H1 (cell line): Measurements from ENCODE around the gene RRP1B. TPM values are rescaled to one million over a fixed set of nuclear protein-coding genes. Genes with fewer than 3 reads are reported as not detected.

ENCODE experiments used
- CTCF ChIA-PET: fragments of 300-600 bp; sonication (Branson Sonifier 250); formaldehyde crosslinking; loops from one replicate; lab custom pipeline; 2021; ENCODE audit not compliant: partially characterized antibody; lab: Charles Lee
- POLR2A ChIA-PET: fragments of 300-600 bp; sonication (Branson Sonifier 250); formaldehyde crosslinking; loops from one replicate; lab custom pipeline; 2021; ENCODE audit warnings: inconsistent platforms; ENCODE audit not compliant: partially characterized antibody; lab: Charles Lee
- DNase-seq, 2 experiments: peaks; one replicate each; pipeline versions ENCODE4 v3.0.0 to v3.0.0-alpha.2; 2010 to 2022; ENCODE audit warnings: low spot score in 2 of 2, low read depth in 1 of 2, mixed read lengths in 1 of 2
- FAIRE-seq: peaks from 2 replicates; lab custom pipeline; 2011; peaks lifted over from hg19 to GRCh38; lab: Jason Lieb, UNC
- H2AFZ ChIP-seq: 2 replicates; pipeline ENCODE4 v1.8.1; 2012; ENCODE audit warnings: low read length, inconsistent platforms
- H2AK5ac ChIP-seq: 2 replicates; pipeline ENCODE4 v1.6.1; 2013; ENCODE audit warnings: low read depth, low read length
- H2BK120ac ChIP-seq: replicated peaks from 2 replicates; pipeline ENCODE3; 2013; ENCODE audit warnings: low read depth, low read length, inconsistent platforms
- H2BK12ac ChIP-seq: 2 replicates; pipeline ENCODE4 v1.6.1; 2013; ENCODE audit warnings: low read depth, low read length
- H2BK15ac ChIP-seq: 2 replicates; pipeline ENCODE4 v1.6.1; 2013; ENCODE audit warnings: low read length
- H2BK20ac ChIP-seq: 2 replicates; pipeline ENCODE4 v1.6.1; 2013; ENCODE audit warnings: low read length
- H2BK5ac ChIP-seq: 2 replicates; pipeline ENCODE4 v1.6.1; 2013; ENCODE audit warnings: low read depth, low read length
- H3K14ac ChIP-seq: 2 replicates; pipeline ENCODE4 v1.6.1; 2013; ENCODE audit warnings: inconsistent platforms; ENCODE audit not compliant: insufficient read length
- H3K18ac ChIP-seq: 2 replicates; pipeline ENCODE4 v1.6.1; 2013; ENCODE audit warnings: low read length; ENCODE audit errors: extremely low read depth
- H3K23ac ChIP-seq: 2 replicates; pipeline ENCODE4 v1.6.1; 2013; ENCODE audit warnings: inconsistent platforms; ENCODE audit not compliant: insufficient read length
- H3K23me2 ChIP-seq: 2 replicates; pipeline ENCODE4 v1.6.1; 2013; ENCODE audit warnings: low read depth, low read length
- H3K27ac ChIP-seq: 2 replicates; pipeline ENCODE4 v1.6.1; 2011; ENCODE audit warnings: low read depth, low read length, inconsistent platforms
- H3K27me3 ChIP-seq, 4 experiments: replicated peaks in 1 of 4; 1 replicate in 1 of 4; 2 replicates in 3 of 4; pipeline versions ENCODE4 v1.6.1 to v1.8.1; 2011 to 2013; ENCODE audit warnings: low read length in 3 of 4, mild to moderate bottlenecking in 3 of 4, inconsistent platforms in 2 of 4, mixed read lengths in 2 of 4, moderate library complexity in 1 of 4; ENCODE audit not compliant: control insufficient read depth in 3 of 4, insufficient read depth in 3 of 4; ENCODE audit errors: extremely low read depth in 1 of 4
- H3K36me3 ChIP-seq, 4 experiments: 2 replicates each; pipeline versions ENCODE4 v1.6.1 to v1.8.1; 2011 to 2013; ENCODE audit warnings: mild to moderate bottlenecking in 4 of 4, low read length in 3 of 4, moderate library complexity in 2 of 4, control low read depth in 1 of 4, inconsistent platforms in 1 of 4; ENCODE audit not compliant: insufficient read depth in 4 of 4, control insufficient read depth in 2 of 4
- H3K4ac ChIP-seq: replicated peaks from 2 replicates; pipeline ENCODE3; 2013; ENCODE audit warnings: low read length, low read depth, mixed read lengths, inconsistent platforms; ENCODE audit not compliant: insufficient read length
- H3K4me1 ChIP-seq, 4 experiments: replicated peaks in 1 of 4; 1 replicate in 1 of 4; 2 replicates in 3 of 4; pipeline versions ENCODE4 v1.6.1 to v1.8.1; 2011 to 2013; ENCODE audit warnings: low read length in 3 of 4, inconsistent platforms in 2 of 4, mixed read lengths in 1 of 4; ENCODE audit not compliant: insufficient read depth in 4 of 4, control insufficient read depth in 3 of 4
- H3K4me2 ChIP-seq, 2 experiments: 2 replicates each; pipeline versions ENCODE4 v1.6.1 to v1.8.1; 2011 to 2013; ENCODE audit warnings: low read depth in 2 of 2, low read length in 2 of 2, control low read depth in 1 of 2, inconsistent platforms in 1 of 2, mild to moderate bottlenecking in 1 of 2; ENCODE audit not compliant: insufficient read depth in 1 of 2
- H3K4me3 ChIP-seq, 4 experiments: fragments of 200-600, 300-600 bp in 1 of 4; sonication (generic), shearing (Covaris generic), sonication (Bioruptor Twin) in 1 of 4; 2 replicates each; pipeline versions ENCODE4 v1.5.1 to v1.8.1; 2011 to 2016; ENCODE audit warnings: low read length in 4 of 4, low read depth in 3 of 4, control low read depth in 2 of 4, inconsistent platforms in 2 of 4, mild to moderate bottlenecking in 2 of 4, mixed read lengths in 1 of 4, moderate library complexity in 1 of 4; ENCODE audit not compliant: insufficient read depth in 2 of 4; ENCODE audit errors: extremely low read depth in 1 of 4
- H3K56ac ChIP-seq: replicated peaks from 2 replicates; pipeline ENCODE3; 2013; ENCODE audit warnings: low read depth, mild to moderate bottlenecking, mixed read lengths, low read length, inconsistent platforms; ENCODE audit not compliant: insufficient read length
- H3K79me1 ChIP-seq: 2 replicates; pipeline ENCODE4 v1.6.1; 2013; ENCODE audit warnings: low read depth, low read length, control low read depth
- H3K79me2 ChIP-seq, 2 experiments: 2 replicates each; pipeline versions ENCODE4 v1.6.1 to v1.8.1; 2012 to 2013; ENCODE audit warnings: low read length in 2 of 2, mild to moderate bottlenecking in 2 of 2, inconsistent platforms in 1 of 2; ENCODE audit not compliant: insufficient read depth in 2 of 2, control insufficient read depth in 1 of 2
- H3K9ac ChIP-seq, 4 experiments: replicated peaks in 1 of 4; 1 replicate in 1 of 4; 2 replicates in 3 of 4; pipeline versions ENCODE4 v1.6.1 to v1.8.1; 2011 to 2013; ENCODE audit warnings: low read depth in 3 of 4, low read length in 3 of 4, control low read depth in 2 of 4, mild to moderate bottlenecking in 2 of 4, moderate library complexity in 2 of 4, inconsistent platforms in 1 of 4; ENCODE audit errors: extremely low read depth in 1 of 4
- H3K9me3 ChIP-seq, 2 experiments: 2 replicates each; pipeline versions ENCODE4 v1.6.1 to v1.8.1; 2012 to 2013; ENCODE audit warnings: mild to moderate bottlenecking in 2 of 2, moderate library complexity in 2 of 2, control low read depth in 1 of 2, inconsistent platforms in 1 of 2, low read depth in 1 of 2, low read length in 1 of 2, mixed read lengths in 1 of 2; ENCODE audit not compliant: insufficient read depth in 2 of 2
- H4K20me1 ChIP-seq, 2 experiments: replicated peaks in 1 of 2; 2 replicates each; pipeline versions ENCODE3 to v1.8.1; 2011 to 2013; ENCODE audit warnings: inconsistent platforms in 2 of 2, low read length in 2 of 2, mild to moderate bottlenecking in 1 of 2; ENCODE audit not compliant: insufficient read depth in 2 of 2, control insufficient read depth in 1 of 2
- H4K5ac ChIP-seq: 2 replicates; pipeline ENCODE4 v1.6.1; 2013; ENCODE audit warnings: low read length, low read depth, mixed read lengths, inconsistent platforms; ENCODE audit not compliant: insufficient read length
- H4K8ac ChIP-seq: 2 replicates; pipeline ENCODE4 v1.8.0; 2013; ENCODE audit warnings: mild to moderate bottlenecking, moderate library complexity, low read length, inconsistent platforms; ENCODE audit not compliant: insufficient read depth; ENCODE audit errors: extremely low read depth
- H4K91ac ChIP-seq: replicated peaks from 2 replicates; pipeline ENCODE3; 2013; ENCODE audit warnings: low read length, mixed read lengths, inconsistent platforms; ENCODE audit not compliant: insufficient read length
- BACH1 ChIP-seq: IDR thresholded peaks from 2 replicates; pipeline ENCODE4 v1.6.1; 2012; ENCODE audit warnings: low read length, improper control_type of control experiment
- CHD2 ChIP-seq: IDR thresholded peaks from 2 replicates; pipeline ENCODE4 v1.6.1; 2012; ENCODE audit warnings: low read length, improper control_type of control experiment
- CTBP2 ChIP-seq: IDR thresholded peaks from 2 replicates; pipeline ENCODE4 v1.7.0; 2011; ENCODE audit warnings: borderline replicate concordance, mild to moderate bottlenecking, moderate library complexity, mixed read lengths, low read length; ENCODE audit not compliant: insufficient read depth, insufficient read length
- EP300 ChIP-seq, 2 experiments: IDR thresholded peaks; 1 replicate in 1 of 2; 2 replicates in 1 of 2; pipeline ENCODE4 v1.6.1; 2011 to 2012; ENCODE audit warnings: low read depth in 2 of 2, low read length in 2 of 2, mild to moderate bottlenecking in 2 of 2, borderline replicate concordance in 1 of 2, inconsistent platforms in 1 of 2, moderate library complexity in 1 of 2
- FOSL1 ChIP-seq: IDR thresholded peaks from 2 replicates; pipeline ENCODE4 v1.6.1; 2011; ENCODE audit warnings: mild to moderate bottlenecking, low read depth, low read length, moderate library complexity; ENCODE audit not compliant: insufficient read depth
- JUND ChIP-seq: IDR thresholded peaks from 2 replicates; pipeline ENCODE4 v1.6.1; 2011; ENCODE audit warnings: mild to moderate bottlenecking, improper control_type of control experiment, low read length
- KDM4A ChIP-seq: IDR thresholded peaks from one replicate; pipeline ENCODE4 v1.7.1; 2012; ENCODE audit warnings: low read depth, mild to moderate bottlenecking, moderate library complexity, low read length, inconsistent platforms; ENCODE audit not compliant: severe bottlenecking
- NANOG ChIP-seq: IDR thresholded peaks from 2 replicates; pipeline ENCODE4 v1.6.1; 2011; ENCODE audit warnings: low read length, low read depth, mild to moderate bottlenecking, inconsistent platforms; ENCODE audit not compliant: insufficient read depth, poor library complexity, severe bottlenecking
- PHF8 ChIP-seq: fragments of 200-600 bp; sonication (generic); conservative IDR thresholded peaks from 2 replicates; pipeline ENCODE4 v1.7.1; 2012; ENCODE audit warnings: low read depth, mild to moderate bottlenecking, inconsistent platforms, low read length, moderate library complexity
- POLR2A ChIP-seq, 2 experiments: IDR thresholded peaks; 1 replicate in 1 of 2; 2 replicates in 1 of 2; pipeline ENCODE4 v1.6.1; 2011; ENCODE audit warnings: low read depth in 2 of 2, low read length in 2 of 2, mild to moderate bottlenecking in 2 of 2; ENCODE audit errors: control extremely low read depth in 1 of 2
- RXRA ChIP-seq: IDR thresholded peaks from 2 replicates; pipeline ENCODE4 v1.6.1; 2011; ENCODE audit warnings: low read depth, mild to moderate bottlenecking, low read length, moderate library complexity; ENCODE audit not compliant: insufficient read depth
- SIN3A ChIP-seq, 2 experiments: IDR thresholded peaks in 1 of 2; conservative IDR thresholded peaks in 1 of 2; 2 replicates each; pipeline ENCODE4 v1.6.1; 2011 to 2012; ENCODE audit warnings: low read length in 2 of 2, improper control_type of control experiment in 1 of 2, low read depth in 1 of 2, mild to moderate bottlenecking in 1 of 2
- TBP ChIP-seq: IDR thresholded peaks from 2 replicates; pipeline ENCODE4 v1.6.1; 2011; ENCODE audit warnings: low read depth, low read length, improper control_type of control experiment
- ZNF274 ChIP-seq: IDR thresholded peaks from 2 replicates; pipeline ENCODE4 v1.7.0; 2012; ENCODE audit warnings: low read length, borderline replicate concordance; ENCODE audit errors: extremely low read depth
- WGBS, 2 experiments: shearing (Covaris generic) in 1 of 2; methylation state at CpG; one replicate each; pipeline versions ENCODE4 v1.1.6 to v1.1.7; 2013 to 2015; ENCODE audit warnings: low lambda C conversion rate in 2 of 2, mixed read lengths in 2 of 2, inconsistent platforms in 1 of 2, low coverage in 1 of 2, missing lambda C conversion rate in 1 of 2; ENCODE audit not compliant: insufficient replicate concordance in 2 of 2, insufficient coverage in 1 of 2, insufficient read length in 1 of 2; ENCODE audit errors: extremely low coverage in 1 of 2, missing lambda C conversion rate in 1 of 2; 5-methylcytosine and 5-hydroxymethylcytosine counted together
- polyA plus RNA-seq, 7 experiments: library from polyadenylated mRNA; depleted of rRNA in 3 of 7; stranded (reverse) in 5 of 7; unstranded in 2 of 7; fragments of >200 nt in 5 of 7; fragments of 200-250 nt in 2 of 7; gene quantifications; 1 replicate in 5 of 7; 2 replicates in 1 of 7; 4 replicates in 1 of 7; pipeline versions ENCODE4 v1.2.1 to v1.2.3, GENCODE V29; 2011 to 2013; ENCODE audit warnings: missing spikeins in 2 of 7, mixed read lengths in 2 of 7
- total RNA-seq: library from RNA; stranded (reverse); fragmentation: NEBNext Ultra II Directional; extraction: Animal tissue kit (Norgen Biotek cat#: 25700); gene quantifications from 2 replicates; pipeline ENCODE4 v1.2.1, GENCODE V29; 2021

RRP1B gene
- total and polyA plus RNA-seq, 2 of the 8 experiments (the other 6 are each of a cell fraction or from before 2014, with no cell fraction given): 25.8 to 97.3 TPM

GRCh38 chr21:43743947-43744346 is 84.6 kb downstream of the RRP1B start:
- no peak overlapping the region for H3K4me2 ChIP-seq
- H3K9ac ChIP-seq: no peak overlapping the region
- CTCF ChIA-PET: no interaction called here
- H2BK120ac ChIP-seq: no peak overlapping the region
- no peak overlapping the region for H4K5ac ChIP-seq
- no peak overlapping the region for H3K14ac ChIP-seq
- no peak overlapping the region for H2BK20ac ChIP-seq
- no peak overlapping the region for H4K91ac ChIP-seq
- no peak overlapping the region for H3K56ac ChIP-seq
- no peaks in the 10 kb centered on the region for H3K9me3 ChIP-seq
- H3K36me3 ChIP-seq: peaks cover 0 to 14% (median 13%) of the 10 kb centered on the region in 4 experiments; a peak in 6 of 8 replicates
- H3K4ac ChIP-seq: no peak overlapping the region
- H2BK5ac ChIP-seq: no peak overlapping the region; the same call in 1 of the 2 replicates
- no peaks in the 10 kb centered on the region for H3K27me3 ChIP-seq
- POLR2A ChIA-PET: no interaction called here
- H2BK15ac ChIP-seq: no peak overlapping the region
- 91% methylated on average over 7 of the region's 8 CpGs; no CpG with 5 or more reads in 1 of the 2 experiments for WGBS, 2 experiments
- no peak for FAIRE-seq
- no peak overlapping the region for H2AK5ac ChIP-seq
- no peak overlapping the region for H2AFZ ChIP-seq
- no peaks in the 10 kb centered on the region for H3K79me2 ChIP-seq
- DNase-seq: no peak
- H3K27ac ChIP-seq: no peak overlapping the region
- no peaks in the 10 kb centered on the region for H3K23me2 ChIP-seq
- peaks cover 0 to 9% (median 4%) of the 10 kb centered on the region in 4 experiments; a peak in 5 of 7 replicates for H3K4me1 ChIP-seq
- no peak overlapping the region for H3K23ac ChIP-seq
- no peak overlapping the region for H3K18ac ChIP-seq
- H2BK12ac ChIP-seq: no peak overlapping the region
- H3K4me3 ChIP-seq: no peak overlapping the region
- H3K79me1 ChIP-seq: 0 out of 2 replicates have a peak, but pooled peaks cover 2% of the 10 kb centered on the region
- peaks cover 0 to 9% of the 10 kb centered on the region in 2 experiments for H4K20me1 ChIP-seq
- H4K8ac ChIP-seq: no peak overlapping the region
- TF ChIP-seq CTBP2: no peak
- no peak for TF ChIP-seq RXRA
- TF ChIP-seq SIN3A (conservative IDR thresholded peaks at IDR 0.05 in 1 of 2, IDR thresholded peaks at IDR 0.05 in 1 of 2; ENCODE audit: low read depth in 1 of 2, low read length in 2 of 2): no peak
- no peak for TF ChIP-seq PHF8
- TF ChIP-seq KDM4A: no peak
- TF ChIP-seq NANOG: no peak
- no peak for TF ChIP-seq FOSL1
- TF ChIP-seq JUND: no peak
- no peak for TF ChIP-seq POLR2A (IDR thresholded peaks at IDR 0.05; ENCODE audit: control extremely low read depth in 1 of 2, low read depth in 2 of 2, low read length in 2 of 2)
- TF ChIP-seq ZNF274: no peak
- no peak for TF ChIP-seq EP300 (IDR thresholded peaks at IDR 0.05; ENCODE audit: borderline replicate concordance in 1 of 2, low read depth in 2 of 2, low read length in 2 of 2)
- TF ChIP-seq BACH1: no peak
- TF ChIP-seq TBP: no peak
- TF ChIP-seq CHD2: no peak
